ENCODE data around the gene LYPD1. TPM values are rescaled to one million over a fixed set of nuclear protein-coding genes. Genes with fewer than 3 reads are reported as not detected.
"Not testable (repeated sequence)": the region's sequence is repeated elsewhere in the genome, so short reads cannot be mapped to it uniquely, and the experiment has no call there.

LYPD1 gene
- total RNA-seq, 4 donors from 2014 or later, result 0.55 to 7.1 TPM; not detected in 2

DNA sequence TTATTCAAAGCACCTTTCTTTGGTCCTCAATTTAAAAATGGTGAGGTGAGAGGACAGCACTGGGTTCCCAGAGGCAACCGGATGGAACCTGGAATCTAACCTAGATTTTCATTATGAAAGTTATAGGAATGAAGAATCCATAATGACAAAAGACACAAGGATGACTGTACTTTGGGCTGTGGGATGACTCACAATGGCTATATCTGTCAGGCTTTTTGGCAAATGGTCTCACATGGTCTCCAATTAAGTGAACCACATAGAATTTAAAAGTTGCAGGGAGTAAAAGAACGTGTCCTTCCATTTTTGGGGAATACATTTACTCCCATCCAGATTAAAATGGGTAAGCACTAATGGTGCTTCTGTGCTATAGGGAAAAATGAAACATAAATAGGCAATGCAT lies 31.8 kb upstream of the LYPD1 start:
- no peak for DNase-seq
- H3K27me3 ChIP-seq, result no peaks in the 10 kb centered on the region
- H3K4me1 ChIP-seq, result no peaks in the 10 kb centered on the region
- TF ChIP-seq, protein P1, sequence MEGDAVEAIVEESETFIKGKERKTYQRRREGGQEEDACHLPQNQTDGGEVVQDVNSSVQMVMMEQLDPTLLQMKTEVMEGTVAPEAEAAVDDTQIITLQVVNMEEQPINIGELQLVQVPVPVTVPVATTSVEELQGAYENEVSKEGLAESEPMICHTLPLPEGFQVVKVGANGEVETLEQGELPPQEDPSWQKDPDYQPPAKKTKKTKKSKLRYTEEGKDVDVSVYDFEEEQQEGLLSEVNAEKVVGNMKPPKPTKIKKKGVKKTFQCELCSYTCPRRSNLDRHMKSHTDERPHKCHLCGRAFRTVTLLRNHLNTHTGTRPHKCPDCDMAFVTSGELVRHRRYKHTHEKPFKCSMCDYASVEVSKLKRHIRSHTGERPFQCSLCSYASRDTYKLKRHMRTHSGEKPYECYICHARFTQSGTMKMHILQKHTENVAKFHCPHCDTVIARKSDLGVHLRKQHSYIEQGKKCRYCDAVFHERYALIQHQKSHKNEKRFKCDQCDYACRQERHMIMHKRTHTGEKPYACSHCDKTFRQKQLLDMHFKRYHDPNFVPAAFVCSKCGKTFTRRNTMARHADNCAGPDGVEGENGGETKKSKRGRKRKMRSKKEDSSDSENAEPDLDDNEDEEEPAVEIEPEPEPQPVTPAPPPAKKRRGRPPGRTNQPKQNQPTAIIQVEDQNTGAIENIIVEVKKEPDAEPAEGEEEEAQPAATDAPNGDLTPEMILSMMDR (IDR thresholded peaks at IDR 0.05), result no peak
- TF ChIP-seq POLR2A (IDR thresholded peaks at IDR 0.05), result no peak
- no peak overlapping the region for H3K4me3 ChIP-seq
- H3K27ac ChIP-seq, result no peak overlapping the region
- intact Hi-C loops (cut with DNase I; ENCODE audit: low total_unique reads), result no loop called here
- no peaks in the 10 kb centered on the region for H3K36me3 ChIP-seq
- no peaks in the 10 kb centered on the region for H3K9me3 ChIP-seq

GRCh38 chr2:132699802-132700201 lies 29.8 kb upstream of the LYPD1 start:
- H3K27me3 ChIP-seq; H3K27ac ChIP-seq; H3K36me3 ChIP-seq; H3K4me3 ChIP-seq; H3K9me3 ChIP-seq; intact Hi-C loops (cut with DNase I; ENCODE audit: low total_unique reads); DNase-seq; H3K4me1 ChIP-seq: not testable (repeated sequence)

DNA sequence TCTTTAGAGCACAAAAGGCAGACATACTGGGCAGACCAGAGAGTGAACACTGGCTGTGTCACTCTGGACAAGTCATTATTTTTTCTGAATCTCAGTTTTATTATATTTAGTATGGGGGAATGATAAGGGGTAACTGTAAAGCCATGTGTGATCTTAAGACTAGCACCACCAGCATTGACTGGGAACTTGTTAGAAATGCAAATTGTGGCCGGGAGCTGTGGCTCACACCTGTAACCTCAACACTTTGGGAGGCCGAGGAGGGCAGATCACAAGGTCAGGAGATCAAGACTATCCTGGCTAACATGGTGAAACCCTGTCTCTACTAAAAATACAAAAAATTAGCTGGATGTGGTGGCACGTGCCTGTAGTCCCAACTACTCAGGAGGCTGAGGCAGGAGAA lies 28.3 kb upstream of the LYPD1 start:
- H3K36me3 ChIP-seq; intact Hi-C loops (cut with DNase I; ENCODE audit: low total_unique reads); H3K27ac ChIP-seq; H3K4me3 ChIP-seq; DNase-seq; H3K4me1 ChIP-seq; H3K27me3 ChIP-seq; H3K9me3 ChIP-seq: not testable (repeated sequence)

GRCh38 chr2:132697556-132698205 lies 27.7 kb upstream of the LYPD1 start:
- H3K4me1 ChIP-seq, result no peaks in the 10 kb centered on the region
- no peak overlapping the region for H3K27ac ChIP-seq
- no peaks in the 10 kb centered on the region for H3K9me3 ChIP-seq
- DNase-seq, result no peak
- no peaks in the 10 kb centered on the region for H3K27me3 ChIP-seq
- no peak overlapping the region for H3K4me3 ChIP-seq
- intact Hi-C loops (cut with DNase I; ENCODE audit: low total_unique reads), result no loop called here
- no peak for TF ChIP-seq POLR2A (IDR thresholded peaks at IDR 0.05)
- TF ChIP-seq, protein P1 (IDR thresholded peaks at IDR 0.05), result no peak
- no peaks in the 10 kb centered on the region for H3K36me3 ChIP-seq

GRCh38 chr2:132692816-132693215 lies 22.8 kb upstream of the LYPD1 start:
- Histone ChIP-seq H3K27me3 (no peaks in the 10 kb centered on the region), H3K27ac (no peak overlapping the region), H3K4me1 (no peaks in the 10 kb centered on the region), H3K36me3 (no peaks in the 10 kb centered on the region), H3K4me3 (no peak overlapping the region), H3K9me3 (no peaks in the 10 kb centered on the region)
- TF ChIP-seq POLR2A (IDR thresholded peaks at IDR 0.05), result no peak
- TF ChIP-seq, protein P1 (IDR thresholded peaks at IDR 0.05), result no peak
- no peak for DNase-seq
- intact Hi-C loops (cut with DNase I; ENCODE audit: low total_unique reads), result no loop called here

- TF ChIP-seq, protein P1 (IDR thresholded peaks at IDR 0.05), result no peak
- no peak for TF ChIP-seq POLR2A (IDR thresholded peaks at IDR 0.05)
- intact Hi-C loops (cut with DNase I; ENCODE audit: low total_unique reads), result no loop called here
- Histone ChIP-seq H3K9me3 (no peaks in the 10 kb centered on the region), H3K36me3 (no peaks in the 10 kb centered on the region), H3K4me3 (no peak overlapping the region), H3K27me3 (no peaks in the 10 kb centered on the region), H3K27ac (no peak overlapping the region), H3K4me1 (no peaks in the 10 kb centered on the region)
- DNase-seq, result no peak
Measured at GRCh38 chr2:132691556-132691955, 21.6 kb upstream of the LYPD1 start.
